ENCODE results near the gene ZBTB1. TPM values are rescaled to one million over a fixed set of nuclear protein-coding genes. Genes with fewer than 3 reads are reported as not detected.

ZBTB1 gene
- total and polyA plus RNA-seq, 9 of the 15 experiments (the other 6 are each of a cell fraction or from before 2014, with no cell fraction given), result 2.3 to 16.5 (median 9.0) TPM

DNA sequence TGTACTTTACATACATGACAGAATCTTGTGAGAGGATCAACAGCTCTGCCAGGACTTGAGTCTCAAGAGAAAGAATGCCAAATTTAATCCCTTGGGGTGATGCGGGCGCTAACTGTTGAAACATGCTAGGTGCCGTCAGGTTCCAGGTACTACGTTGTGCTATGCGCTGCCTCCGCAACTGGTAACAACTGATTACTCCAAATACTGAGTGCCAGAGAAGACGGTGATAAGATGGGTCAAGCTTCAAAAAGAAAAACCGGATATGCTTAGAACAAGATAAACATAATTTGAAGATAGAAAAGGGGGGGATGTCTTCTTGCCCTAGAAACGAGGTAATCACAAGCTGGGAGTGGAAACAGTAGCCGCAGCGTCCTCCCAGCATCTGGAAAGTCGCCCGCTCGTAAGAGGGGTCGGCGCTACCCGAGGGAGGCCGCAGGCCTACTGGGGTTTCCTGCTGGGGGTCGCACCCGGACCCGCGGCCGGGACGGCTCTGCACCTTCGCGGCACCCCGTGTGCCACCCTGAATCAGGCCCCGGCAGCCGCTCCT lies 1.6 kb upstream of the ZBTB1 start (continued):
- TF ChIP-seq, protein P1, sequence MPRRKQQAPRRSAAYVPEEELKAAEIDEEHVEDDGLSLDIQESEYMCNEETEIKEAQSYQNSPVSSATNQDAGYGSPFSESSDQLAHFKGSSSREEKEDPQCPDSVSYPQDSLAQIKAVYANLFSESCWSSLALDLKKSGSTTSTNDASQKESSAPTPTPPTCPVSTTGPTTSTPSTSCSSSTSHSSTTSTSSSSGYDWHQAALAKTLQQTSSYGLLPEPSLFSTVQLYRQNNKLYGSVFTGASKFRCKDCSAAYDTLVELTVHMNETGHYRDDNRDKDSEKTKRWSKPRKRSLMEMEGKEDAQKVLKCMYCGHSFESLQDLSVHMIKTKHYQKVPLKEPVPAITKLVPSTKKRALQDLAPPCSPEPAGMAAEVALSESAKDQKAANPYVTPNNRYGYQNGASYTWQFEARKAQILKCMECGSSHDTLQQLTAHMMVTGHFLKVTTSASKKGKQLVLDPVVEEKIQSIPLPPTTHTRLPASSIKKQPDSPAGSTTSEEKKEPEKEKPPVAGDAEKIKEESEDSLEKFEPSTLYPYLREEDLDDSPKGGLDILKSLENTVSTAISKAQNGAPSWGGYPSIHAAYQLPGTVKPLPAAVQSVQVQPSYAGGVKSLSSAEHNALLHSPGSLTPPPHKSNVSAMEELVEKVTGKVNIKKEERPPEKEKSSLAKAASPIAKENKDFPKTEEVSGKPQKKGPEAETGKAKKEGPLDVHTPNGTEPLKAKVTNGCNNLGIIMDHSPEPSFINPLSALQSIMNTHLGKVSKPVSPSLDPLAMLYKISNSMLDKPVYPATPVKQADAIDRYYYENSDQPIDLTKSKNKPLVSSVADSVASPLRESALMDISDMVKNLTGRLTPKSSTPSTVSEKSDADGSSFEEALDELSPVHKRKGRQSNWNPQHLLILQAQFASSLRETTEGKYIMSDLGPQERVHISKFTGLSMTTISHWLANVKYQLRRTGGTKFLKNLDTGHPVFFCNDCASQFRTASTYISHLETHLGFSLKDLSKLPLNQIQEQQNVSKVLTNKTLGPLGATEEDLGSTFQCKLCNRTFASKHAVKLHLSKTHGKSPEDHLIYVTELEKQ (CRISPR knock-in tag; IDR thresholded peaks at IDR 0.05), result no peak
- TF ChIP-seq, protein P2, sequence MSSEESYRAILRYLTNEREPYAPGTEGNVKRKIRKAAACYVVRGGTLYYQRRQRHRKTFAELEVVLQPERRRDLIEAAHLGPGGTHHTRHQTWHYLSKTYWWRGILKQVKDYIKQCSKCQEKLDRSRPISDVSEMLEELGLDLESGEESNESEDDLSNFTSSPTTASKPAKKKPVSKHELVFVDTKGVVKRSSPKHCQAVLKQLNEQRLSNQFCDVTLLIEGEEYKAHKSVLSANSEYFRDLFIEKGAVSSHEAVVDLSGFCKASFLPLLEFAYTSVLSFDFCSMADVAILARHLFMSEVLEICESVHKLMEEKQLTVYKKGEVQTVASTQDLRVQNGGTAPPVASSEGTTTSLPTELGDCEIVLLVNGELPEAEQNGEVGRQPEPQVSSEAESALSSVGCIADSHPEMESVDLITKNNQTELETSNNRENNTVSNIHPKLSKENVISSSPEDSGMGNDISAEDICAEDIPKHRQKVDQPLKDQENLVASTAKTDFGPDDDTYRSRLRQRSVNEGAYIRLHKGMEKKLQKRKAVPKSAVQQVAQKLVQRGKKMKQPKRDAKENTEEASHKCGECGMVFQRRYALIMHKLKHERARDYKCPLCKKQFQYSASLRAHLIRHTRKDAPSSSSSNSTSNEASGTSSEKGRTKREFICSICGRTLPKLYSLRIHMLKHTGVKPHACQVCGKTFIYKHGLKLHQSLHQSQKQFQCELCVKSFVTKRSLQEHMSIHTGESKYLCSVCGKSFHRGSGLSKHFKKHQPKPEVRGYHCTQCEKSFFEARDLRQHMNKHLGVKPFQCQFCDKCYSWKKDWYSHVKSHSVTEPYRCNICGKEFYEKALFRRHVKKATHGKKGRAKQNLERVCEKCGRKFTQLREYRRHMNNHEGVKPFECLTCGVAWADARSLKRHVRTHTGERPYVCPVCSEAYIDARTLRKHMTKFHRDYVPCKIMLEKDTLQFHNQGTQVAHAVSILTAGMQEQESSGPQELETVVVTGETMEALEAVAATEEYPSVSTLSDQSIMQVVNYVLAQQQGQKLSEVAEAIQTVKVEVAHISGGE (CRISPR knock-in tag; IDR thresholded peaks at IDR 0.05), result peak in 1 of 3 experiments; percentile 61; a peak in 1 of 6 replicates
- TF ChIP-seq, protein P3, sequence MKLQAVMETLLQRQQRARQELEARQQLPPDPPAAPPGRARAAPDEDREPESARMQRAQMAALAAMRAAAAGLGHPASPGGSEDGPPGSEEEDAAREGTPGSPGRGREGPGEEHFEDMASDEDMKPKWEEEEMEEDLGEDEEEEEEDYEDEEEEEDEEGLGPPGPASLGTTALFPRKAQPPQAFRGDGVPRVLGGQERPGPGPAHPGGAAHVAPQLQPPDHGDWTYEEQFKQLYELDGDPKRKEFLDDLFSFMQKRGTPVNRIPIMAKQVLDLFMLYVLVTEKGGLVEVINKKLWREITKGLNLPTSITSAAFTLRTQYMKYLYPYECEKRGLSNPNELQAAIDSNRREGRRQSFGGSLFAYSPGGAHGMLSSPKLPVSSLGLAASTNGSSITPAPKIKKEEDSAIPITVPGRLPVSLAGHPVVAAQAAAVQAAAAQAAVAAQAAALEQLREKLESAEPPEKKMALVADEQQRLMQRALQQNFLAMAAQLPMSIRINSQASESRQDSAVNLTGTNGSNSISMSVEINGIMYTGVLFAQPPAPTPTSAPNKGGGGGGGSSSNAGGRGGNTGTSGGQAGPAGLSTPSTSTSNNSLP (IDR thresholded peaks at IDR 0.05; ENCODE audit: borderline replicate concordance, low read depth, low read length), result no peak
- TF ChIP-seq POLR3A (IDR thresholded peaks at IDR 0.05; ENCODE audit: borderline replicate concordance, extremely low read depth, insufficient read depth, insufficient read length) (no peak), NBN (IDR thresholded peaks at IDR 0.05; ENCODE audit: low read depth) (no peak), HNRNPUL1 (IDR thresholded peaks at IDR 0.05; ENCODE audit: low read length) (no peak), NCOR1 (IDR thresholded peaks at IDR 0.05) (peak; percentile 39; the same call in 1 of the 2 replicates), NR1H2 (CRISPR knock-in tag; IDR thresholded peaks at IDR 0.05) (no peak), ATF1 (CRISPR knock-in tag; IDR thresholded peaks at IDR 0.05) (no peak), ATF1 (tag; IDR thresholded peaks at IDR 0.05) (no peak), KDM2B (CRISPR knock-in tag; IDR thresholded peaks at IDR 0.05) (no peak), MAZ (CRISPR knock-in tag; conservative IDR thresholded peaks at IDR 0.05 in 1 of 2, IDR thresholded peaks at IDR 0.05 in 1 of 2) (no peak), SMARCC2 (IDR thresholded peaks at IDR 0.05; ENCODE audit: low read depth) (no peak)
- TF ChIP-seq, protein P4, sequence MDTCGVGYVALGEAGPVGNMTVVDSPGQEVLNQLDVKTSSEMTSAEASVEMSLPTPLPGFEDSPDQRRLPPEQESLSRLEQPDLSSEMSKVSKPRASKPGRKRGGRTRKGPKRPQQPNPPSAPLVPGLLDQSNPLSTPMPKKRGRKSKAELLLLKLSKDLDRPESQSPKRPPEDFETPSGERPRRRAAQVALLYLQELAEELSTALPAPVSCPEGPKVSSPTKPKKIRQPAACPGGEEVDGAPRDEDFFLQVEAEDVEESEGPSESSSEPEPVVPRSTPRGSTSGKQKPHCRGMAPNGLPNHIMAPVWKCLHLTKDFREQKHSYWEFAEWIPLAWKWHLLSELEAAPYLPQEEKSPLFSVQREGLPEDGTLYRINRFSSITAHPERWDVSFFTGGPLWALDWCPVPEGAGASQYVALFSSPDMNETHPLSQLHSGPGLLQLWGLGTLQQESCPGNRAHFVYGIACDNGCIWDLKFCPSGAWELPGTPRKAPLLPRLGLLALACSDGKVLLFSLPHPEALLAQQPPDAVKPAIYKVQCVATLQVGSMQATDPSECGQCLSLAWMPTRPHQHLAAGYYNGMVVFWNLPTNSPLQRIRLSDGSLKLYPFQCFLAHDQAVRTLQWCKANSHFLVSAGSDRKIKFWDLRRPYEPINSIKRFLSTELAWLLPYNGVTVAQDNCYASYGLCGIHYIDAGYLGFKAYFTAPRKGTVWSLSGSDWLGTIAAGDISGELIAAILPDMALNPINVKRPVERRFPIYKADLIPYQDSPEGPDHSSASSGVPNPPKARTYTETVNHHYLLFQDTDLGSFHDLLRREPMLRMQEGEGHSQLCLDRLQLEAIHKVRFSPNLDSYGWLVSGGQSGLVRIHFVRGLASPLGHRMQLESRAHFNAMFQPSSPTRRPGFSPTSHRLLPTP (IDR thresholded peaks at IDR 0.05; ENCODE audit: borderline replicate concordance, extremely low read depth, insufficient read length), result no peak
